Measurements from ENCODE around the gene ZMIZ1. TPM values are rescaled to one million over a fixed set of nuclear protein-coding genes. Genes with fewer than 3 reads are reported as not detected.

The ZMIZ1 gene
- total RNA-seq, 4 donors from 2014 or later, result 22.7 to 37.5 (median 31.7) TPM

DNA sequence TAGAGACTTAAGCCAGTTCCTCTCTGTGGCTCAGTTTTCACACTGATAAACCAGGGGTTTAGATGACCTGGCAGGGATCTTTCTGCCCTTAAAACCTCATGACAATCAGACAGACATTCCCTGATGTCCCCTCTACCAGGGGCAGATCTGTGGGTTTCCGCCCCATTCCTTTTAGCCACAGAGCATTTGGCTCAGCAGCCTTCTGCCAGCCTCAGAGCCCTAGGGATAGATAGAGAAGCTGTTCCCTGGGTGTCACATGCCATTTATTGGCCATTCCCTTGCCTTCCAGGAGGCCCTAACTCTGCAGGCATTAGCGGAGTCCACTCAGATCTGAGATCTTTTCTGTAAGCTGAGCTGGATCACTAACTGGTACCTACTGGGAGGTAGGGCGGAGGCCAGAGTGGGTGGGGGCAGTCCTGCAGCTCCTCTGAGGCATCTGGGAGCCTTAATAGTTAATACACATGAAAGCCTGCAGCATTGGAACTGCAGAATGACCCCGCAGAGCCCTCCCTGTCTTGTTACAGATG lies 101.5 kb downstream of the ZMIZ1 start:
- Histone ChIP-seq H3K4me3 (no peak overlapping the region), H3K4me1 (peaks cover 28 to 39% of the 10 kb centered on the region in 2 donors), H3K27ac (no peak overlapping the region), H3K27me3 (no peaks in the 10 kb centered on the region), H3K36me3 (no peaks in the 10 kb centered on the region), H3K9me3 (no peaks in the 10 kb centered on the region)
- in situ Hi-C loops (cut with MboI; ENCODE audit: low sequenced_read_pairs in 4 of 4), result no loop called here
- DNase-seq (no peak), ATAC-seq (no peak)
- no peak for TF ChIP-seq POLR2A (IDR thresholded peaks at IDR 0.05)
- TF ChIP-seq, protein P1, sequence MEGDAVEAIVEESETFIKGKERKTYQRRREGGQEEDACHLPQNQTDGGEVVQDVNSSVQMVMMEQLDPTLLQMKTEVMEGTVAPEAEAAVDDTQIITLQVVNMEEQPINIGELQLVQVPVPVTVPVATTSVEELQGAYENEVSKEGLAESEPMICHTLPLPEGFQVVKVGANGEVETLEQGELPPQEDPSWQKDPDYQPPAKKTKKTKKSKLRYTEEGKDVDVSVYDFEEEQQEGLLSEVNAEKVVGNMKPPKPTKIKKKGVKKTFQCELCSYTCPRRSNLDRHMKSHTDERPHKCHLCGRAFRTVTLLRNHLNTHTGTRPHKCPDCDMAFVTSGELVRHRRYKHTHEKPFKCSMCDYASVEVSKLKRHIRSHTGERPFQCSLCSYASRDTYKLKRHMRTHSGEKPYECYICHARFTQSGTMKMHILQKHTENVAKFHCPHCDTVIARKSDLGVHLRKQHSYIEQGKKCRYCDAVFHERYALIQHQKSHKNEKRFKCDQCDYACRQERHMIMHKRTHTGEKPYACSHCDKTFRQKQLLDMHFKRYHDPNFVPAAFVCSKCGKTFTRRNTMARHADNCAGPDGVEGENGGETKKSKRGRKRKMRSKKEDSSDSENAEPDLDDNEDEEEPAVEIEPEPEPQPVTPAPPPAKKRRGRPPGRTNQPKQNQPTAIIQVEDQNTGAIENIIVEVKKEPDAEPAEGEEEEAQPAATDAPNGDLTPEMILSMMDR (IDR thresholded peaks at IDR 0.05 in 4 of 5, conservative IDR thresholded peaks at IDR 0.05 in 1 of 5), result no peak
- intact Hi-C loops (cut with DNase I; ENCODE audit: low total_unique reads), result no loop called here

- intact Hi-C loops (cut with DNase I; ENCODE audit: low total_unique reads) (no loop called here), in situ Hi-C loops (cut with MboI; ENCODE audit: low sequenced_read_pairs in 4 of 4) (no loop called here)
- ATAC-seq (no peak), DNase-seq (no peak)
- Histone ChIP-seq H3K27me3 (no peaks in the 10 kb centered on the region), H3K4me1 (peaks cover 26 to 37% of the 10 kb centered on the region in 2 donors), H3K4me3 (no peak overlapping the region), H3K9me3 (no peaks in the 10 kb centered on the region), H3K36me3 (no peaks in the 10 kb centered on the region), H3K27ac (no peak overlapping the region)
- no peak for TF ChIP-seq POLR2A (IDR thresholded peaks at IDR 0.05)
- TF ChIP-seq, protein P1 (IDR thresholded peaks at IDR 0.05 in 4 of 5, conservative IDR thresholded peaks at IDR 0.05 in 1 of 5), result no peak
These were observed 102.2 kb downstream of the ZMIZ1 start for GRCh38 chr10:79170993-79171392.

- in situ Hi-C loops (cut with MboI; ENCODE audit: low sequenced_read_pairs in 4 of 4) (no loop called here), intact Hi-C loops (cut with DNase I; ENCODE audit: low total_unique reads) (no loop called here)
- H3K27me3 ChIP-seq, result no peaks in the 10 kb centered on the region
- H3K36me3 ChIP-seq, result no peaks in the 10 kb centered on the region
- TF ChIP-seq, protein P1 (IDR thresholded peaks at IDR 0.05 in 4 of 5, conservative IDR thresholded peaks at IDR 0.05 in 1 of 5), result no peak
- no peak for TF ChIP-seq POLR2A (IDR thresholded peaks at IDR 0.05)
- H3K9me3 ChIP-seq, result no peaks in the 10 kb centered on the region
- no peak overlapping the region for H3K4me3 ChIP-seq
- H3K27ac ChIP-seq, result no peak overlapping the region
- no peak for ATAC-seq
- DNase-seq, result no peak
- H3K4me1 ChIP-seq, result peaks cover 26 to 32% of the 10 kb centered on the region in 2 donors
These were observed 102.7 kb downstream of the ZMIZ1 start for GRCh38 chr10:79171504-79171903.

- no peak overlapping the region for H3K27ac ChIP-seq
- DNase-seq (no peak), ATAC-seq (no peak)
- H3K27me3 ChIP-seq, result no peaks in the 10 kb centered on the region
- H3K9me3 ChIP-seq, result no peaks in the 10 kb centered on the region
- H3K4me1 ChIP-seq, result peaks cover 30 to 33% of the 10 kb centered on the region in 2 donors
- H3K4me3 ChIP-seq, result no peak overlapping the region
- no peaks in the 10 kb centered on the region for H3K36me3 ChIP-seq
- intact Hi-C loops (cut with DNase I; ENCODE audit: low total_unique reads), result no loop called here
- in situ Hi-C loops (cut with MboI; ENCODE audit: low sequenced_read_pairs in 4 of 4), result no loop called here
- TF ChIP-seq, protein P1 (IDR thresholded peaks at IDR 0.05 in 4 of 5, conservative IDR thresholded peaks at IDR 0.05 in 1 of 5), result no peak
- TF ChIP-seq POLR2A (IDR thresholded peaks at IDR 0.05), result no peak
These were observed 104.1 kb downstream of the ZMIZ1 start for GRCh38 chr10:79172881-79173280.

All from gastrocnemius medialis (tissue), 4 donors.